ENCODE data around the gene SORCS2.

- TF ChIP-seq CTCF (IDR thresholded peaks at IDR 0.05) (no peak), POLR2A (IDR thresholded peaks at IDR 0.05) (no peak)
Measured at GRCh38 chr4:7519638-7520376, 327.5 kb downstream of the SORCS2 start.

All from esophagus squamous epithelium (tissue), 4 donors.